IPS-NIHi7 (cell line): Measurements from ENCODE around the gene GCH1.
"Not testable (repeated sequence)": the region's sequence is repeated elsewhere in the genome, so short reads cannot be mapped to it uniquely, and the experiment has no call there.

ENCODE experiments used
- DNase-seq: peaks from one replicate; pipeline ENCODE4 v3.0.0; 2012; ENCODE audit warnings: mixed read lengths; ENCODE audit errors: extremely low spot score

GCH1 gene

DNA sequence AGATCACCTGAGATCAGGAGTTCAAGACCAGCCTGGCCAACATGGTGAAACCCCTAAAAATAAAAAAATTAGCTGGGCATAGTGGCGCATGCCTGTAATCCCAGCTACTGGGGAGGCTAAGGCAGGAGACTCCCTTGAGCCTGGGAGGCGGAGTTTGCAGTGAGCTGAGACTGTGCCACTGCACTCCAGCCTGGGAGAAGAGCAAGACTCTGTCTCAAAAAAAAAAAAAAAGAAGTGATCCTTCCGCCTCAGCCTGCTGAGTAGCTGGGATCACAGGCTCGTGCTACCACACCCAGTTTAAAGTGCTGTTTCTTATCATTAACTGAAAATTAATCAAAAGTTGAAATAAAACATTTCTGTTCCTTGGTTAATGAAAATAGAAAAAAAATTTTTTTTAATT, 6.3 kb upstream of the GCH1 start:
- DNase-seq = not testable (repeated sequence)

DNA sequence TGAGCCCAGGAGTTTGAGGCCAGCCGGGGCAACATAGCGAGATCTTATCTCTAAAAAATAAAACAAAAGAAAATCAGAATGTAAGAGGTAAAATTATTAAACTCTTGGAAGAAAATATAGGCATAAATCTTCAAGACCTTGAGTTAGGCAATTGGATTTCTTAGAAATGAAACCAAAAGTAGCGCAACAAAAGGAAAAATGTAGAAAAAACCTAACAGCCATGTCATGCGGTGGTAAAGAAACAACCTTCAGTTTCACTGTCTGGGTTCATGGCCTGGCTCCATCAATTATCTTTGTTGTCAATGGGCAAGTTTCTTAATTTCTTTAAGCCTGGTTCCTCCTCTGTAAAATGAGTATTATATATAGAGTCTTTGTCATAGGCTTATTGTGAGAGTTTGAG, 5.6 kb upstream of the GCH1 start:
- no peak for DNase-seq

DNA sequence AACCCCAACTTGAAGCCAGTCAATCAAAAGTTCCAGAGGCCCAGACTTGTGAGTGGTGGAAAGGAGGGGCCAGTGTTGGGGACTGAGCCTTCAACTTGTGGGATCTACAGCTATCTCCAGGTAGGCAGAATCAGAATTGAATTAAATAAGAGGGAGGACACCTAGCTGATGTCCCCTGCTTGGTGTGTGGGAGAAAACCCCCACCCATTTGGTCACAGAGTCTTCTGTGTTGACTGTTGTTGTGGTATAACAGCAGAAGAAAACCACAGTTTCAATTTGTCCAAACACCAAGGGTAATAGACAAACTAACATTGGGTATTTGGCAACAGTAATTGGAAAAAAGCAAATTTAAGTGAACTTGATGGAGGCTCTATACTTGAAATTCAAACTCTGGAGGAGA, 3.4 kb upstream of the GCH1 start:
- no peak for DNase-seq

- DNase-seq = peak; percentile 50
Measured at GRCh38 chr14:54902143-54902520, 494 bp downstream of the GCH1 start.

- DNase-seq = no peak
Measured at GRCh38 chr14:54901380-54902142, 1.1 kb downstream of the GCH1 start.

DNA sequence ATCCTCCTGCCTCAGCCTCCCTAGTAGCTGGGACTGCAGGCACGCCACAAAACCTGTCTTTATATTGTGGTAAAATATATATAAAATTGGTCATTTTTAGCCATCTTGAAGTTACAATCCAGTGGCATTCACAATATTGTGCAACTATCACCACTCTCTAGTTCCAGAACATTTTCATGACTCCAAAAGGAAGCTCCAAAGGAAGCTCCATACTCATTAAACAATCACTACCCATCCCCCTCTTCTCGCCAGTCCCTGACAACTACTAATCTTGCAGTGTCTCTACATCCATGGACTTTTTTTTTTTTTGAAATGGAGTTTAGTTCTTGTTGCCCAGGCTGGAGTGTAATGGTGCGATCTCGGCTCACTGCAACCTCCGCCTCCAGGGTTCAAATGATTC, 3.1 kb downstream of the GCH1 start:
- no peak for DNase-seq

DNA sequence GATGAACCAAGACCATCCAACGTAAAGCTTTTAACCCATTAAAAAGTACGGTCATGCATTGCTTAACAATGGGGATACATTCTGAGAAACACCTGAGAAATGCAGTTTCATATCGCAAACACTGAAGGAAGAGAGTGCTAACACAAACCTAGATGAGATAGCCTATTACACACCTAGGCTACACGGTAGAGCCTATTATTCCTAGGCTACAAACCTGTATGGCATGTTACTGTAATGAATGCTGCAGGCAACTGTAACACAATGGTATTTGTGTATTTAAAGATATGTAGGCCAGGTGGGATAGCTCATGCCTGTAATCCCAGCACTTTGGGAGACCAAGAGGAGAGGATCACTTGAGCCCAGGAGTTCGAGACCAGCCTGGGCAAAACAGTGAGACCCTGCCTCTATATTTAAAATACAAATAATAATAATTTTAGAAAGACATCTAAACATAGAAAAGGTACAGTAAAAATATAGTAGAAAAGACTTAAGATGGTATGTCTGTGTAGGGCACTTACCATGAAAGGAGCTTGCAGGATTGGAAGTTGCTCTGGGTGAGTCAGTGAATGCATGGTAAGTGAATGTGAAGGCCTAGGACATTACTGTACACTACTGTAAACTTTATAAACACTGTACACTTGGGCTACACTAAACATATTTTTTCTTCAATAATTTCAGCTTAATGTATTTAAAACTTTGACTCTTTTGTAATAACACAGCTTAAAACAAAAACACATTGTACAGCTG, 4.6 kb downstream of the GCH1 start:
- DNase-seq = not testable (repeated sequence)

GRCh38 chr14:54895683-54896082, 6.9 kb downstream of the GCH1 start:
- no peak for DNase-seq

DNA sequence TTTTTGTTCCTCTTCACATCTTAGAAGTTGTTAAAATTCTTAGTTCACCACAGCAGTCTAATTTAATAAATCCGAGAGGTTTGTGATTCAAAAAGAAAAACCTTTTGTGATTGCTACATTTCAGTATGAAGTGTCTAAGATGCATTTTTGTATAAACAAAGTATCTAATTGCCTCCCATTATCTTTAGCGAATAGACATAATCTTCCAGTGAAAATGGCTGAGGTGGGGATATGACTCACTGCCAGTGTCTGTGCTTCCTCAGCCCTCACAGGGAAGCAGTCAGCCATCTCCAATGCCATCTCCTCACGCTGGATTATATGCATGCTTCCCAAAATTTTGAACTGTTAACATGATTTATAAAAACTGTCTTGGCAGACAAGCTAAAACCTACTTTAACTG, 7.6 kb downstream of the GCH1 start:
- DNase-seq = no peak

DNA sequence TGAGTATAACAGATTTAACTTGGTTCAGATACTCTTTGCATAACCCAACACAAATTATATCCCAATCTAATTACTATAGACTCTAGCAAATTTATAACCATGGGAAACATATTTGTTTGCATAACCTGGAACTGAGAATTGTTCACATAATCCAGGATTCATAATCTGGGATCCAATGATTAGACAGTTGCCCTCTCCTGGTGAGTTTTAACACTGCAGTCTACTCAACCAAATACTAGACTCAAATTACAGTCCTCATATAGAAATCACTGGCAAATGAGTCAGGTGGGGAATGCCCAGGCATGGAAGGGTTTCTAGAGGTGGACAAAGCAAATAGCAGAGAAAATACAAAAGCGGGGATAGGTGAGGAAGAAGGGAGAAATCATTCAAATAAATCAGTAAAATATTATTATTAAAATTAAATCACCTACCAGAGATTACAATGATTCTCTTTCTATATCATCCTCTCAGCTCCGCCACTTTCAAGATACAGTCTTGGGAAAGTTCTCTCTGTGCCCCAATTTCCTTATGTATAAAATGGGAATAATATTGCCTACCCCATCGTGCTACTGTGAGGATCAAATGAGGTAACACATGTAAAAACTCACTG, 9.4 kb downstream of the GCH1 start:
- DNase-seq = peak; percentile 31

GRCh38 chr14:54891471-54892245, 11.0 kb downstream of the GCH1 start:
- no peak for DNase-seq

DNA sequence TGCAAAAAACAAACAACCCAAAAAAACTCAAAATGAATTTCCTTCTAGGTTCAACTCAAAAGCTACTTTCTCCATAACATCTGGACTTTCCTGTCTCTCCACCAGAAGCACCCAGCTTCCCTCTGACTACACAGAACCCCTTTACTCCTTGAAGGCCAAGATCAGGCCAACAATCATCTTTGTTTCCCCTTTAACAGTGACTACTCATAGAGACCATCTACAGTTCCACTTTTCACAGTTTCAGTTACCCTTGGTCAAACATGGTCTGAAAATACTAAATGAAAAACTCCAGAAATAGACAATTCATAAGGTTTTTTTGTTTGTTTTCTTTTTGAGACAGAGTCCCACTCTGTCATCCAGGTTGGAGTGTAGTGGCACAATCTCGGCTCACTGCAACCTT, 11.8 kb downstream of the GCH1 start:
- no peak for DNase-seq

- DNase-seq = no peak
Measured at GRCh38 chr14:54889919-54890318, 12.7 kb downstream of the GCH1 start.

DNA sequence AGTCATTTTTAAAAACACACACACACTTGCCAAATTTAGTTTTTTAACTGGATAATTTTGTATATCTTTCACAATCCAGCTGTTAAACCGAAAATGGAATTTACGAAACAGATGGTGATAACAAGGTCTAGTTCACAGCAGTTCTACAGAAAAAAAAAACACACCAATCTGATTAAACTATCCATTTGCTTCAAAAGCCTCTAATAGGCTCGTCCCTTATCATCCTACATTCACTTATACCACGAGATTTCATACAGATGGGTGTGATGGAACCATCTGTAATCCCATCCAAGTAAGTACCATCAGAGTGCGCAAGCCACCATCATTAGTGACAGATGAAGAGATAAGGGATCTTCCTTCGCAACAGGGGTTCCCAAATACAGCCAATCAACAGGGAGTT, 20.1 kb downstream of the GCH1 start:
- DNase-seq = no peak

DNA sequence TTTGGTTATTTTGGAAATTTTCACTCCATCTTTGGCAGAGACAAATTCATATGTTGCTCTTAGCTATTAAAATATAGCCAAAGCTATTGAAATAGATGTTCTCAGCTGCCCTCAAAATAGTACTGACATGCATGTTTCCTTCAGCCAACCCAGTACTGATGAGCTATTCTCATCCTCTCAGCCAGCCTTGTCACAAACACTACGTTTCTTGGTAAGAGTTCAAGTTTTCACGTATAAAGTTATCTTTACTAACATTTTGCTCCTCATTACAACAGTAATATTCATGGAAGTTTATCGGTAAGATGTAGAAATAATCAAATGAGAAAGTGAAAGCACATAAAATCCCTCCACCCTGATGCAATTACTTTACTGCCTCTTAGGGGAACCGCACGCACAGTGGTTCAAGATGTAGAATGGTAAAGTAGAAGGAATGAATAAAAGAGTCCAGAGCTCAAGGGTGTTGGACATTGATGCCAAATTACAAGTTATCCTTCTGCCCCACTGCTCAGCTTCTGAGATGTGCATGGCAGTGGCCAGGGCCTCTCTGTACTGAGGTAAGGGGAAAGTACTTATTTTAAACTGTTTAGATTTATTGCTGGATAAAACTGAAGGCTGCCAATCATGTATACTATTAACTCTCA, 20.7 kb downstream of the GCH1 start:
- no peak for DNase-seq

GRCh38 chr14:54881235-54881760, 21.3 kb downstream of the GCH1 start:
- DNase-seq = no peak

DNA sequence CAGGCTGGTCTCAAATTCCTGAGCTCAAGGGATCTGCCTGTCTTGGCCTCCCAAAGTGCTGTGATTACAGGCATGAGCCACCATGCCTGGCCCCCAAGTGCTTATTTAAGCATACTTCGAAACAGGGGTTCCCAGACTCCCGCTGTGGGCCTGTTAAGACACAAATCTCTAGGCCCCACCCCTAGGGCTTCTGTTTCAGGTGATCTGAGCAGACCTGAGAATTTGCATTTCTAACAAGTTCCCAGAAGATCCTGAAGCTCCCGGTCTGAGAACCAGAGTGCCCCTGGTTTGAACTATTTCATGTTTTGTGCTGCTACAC, 25.0 kb downstream of the GCH1 start:
- DNase-seq = peak; percentile 20

DNA sequence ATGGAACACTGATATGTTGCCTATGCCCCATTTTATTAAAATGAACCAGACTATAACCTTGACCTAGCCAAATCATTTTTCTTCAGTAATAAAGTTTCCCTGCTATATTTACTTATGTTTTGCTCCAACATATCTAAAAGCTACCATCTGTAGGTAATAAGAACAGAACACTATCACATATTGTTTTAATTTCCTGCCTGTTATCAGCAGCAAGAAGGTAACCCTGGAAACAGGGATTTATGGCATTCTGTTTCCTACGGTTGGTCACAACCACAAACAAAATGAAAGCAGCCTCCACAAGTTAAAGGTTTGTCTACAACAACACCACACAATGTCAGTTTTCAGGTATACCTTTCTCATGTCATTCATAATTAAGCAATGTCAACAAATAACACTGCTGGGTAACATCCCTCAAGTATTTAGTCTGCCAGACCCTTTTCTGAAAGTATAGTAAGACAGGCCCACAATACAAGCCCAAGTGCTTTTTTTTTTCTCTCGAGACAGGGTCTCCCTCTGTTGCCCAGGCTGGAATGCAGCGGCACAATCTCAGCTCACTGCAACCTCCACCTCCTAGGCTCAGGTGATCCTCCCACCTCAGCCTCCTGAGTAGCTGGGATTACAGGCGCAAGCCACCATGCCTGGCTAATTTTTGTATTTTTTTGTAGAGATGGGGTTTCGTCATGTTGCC, 25.5 kb downstream of the GCH1 start:
- DNase-seq = no peak

DNA sequence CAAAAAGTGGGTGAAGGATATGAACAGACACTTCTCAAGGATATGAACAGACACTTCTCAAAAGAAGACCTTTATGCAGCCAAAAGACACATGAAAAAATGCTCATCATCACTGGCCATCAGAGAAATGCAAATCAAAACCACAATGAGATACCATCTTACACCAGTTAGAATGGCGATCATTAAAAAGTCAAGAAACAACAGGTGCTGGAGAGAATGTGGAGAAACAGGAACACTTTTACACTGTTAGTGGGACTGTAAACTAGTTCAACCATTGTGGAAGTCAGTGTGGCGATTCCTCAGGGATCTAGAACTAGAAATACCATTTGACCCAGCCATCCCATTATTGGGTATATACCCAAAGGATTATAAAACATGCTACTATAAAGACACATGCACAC, 27.0 kb downstream of the GCH1 start:
- not testable (repeated sequence) for DNase-seq

GRCh38 chr14:54870154-54871090, 32.2 kb downstream of the GCH1 start:
- not testable (repeated sequence) for DNase-seq
